ENCODE data around the gene TMEM25.
A peak's percentile ranks its signal among the peaks of the same experiment; 100 is the strongest.
"Not testable (repeated sequence)": the region's sequence is repeated elsewhere in the genome, so short reads cannot be mapped to it uniquely, and the experiment has no call there.

Gene TMEM25

GRCh38 chr11:118544010-118544646 lies 13.1 kb downstream of the TMEM25 start:
- H3K4me1 ChIP-seq (ENCODE audit: insufficient read depth, low read length) = no peaks in the 10 kb centered on the region
- H3K9me3 ChIP-seq (ENCODE audit: control insufficient read depth, insufficient read depth, low read length) = no peaks in the 10 kb centered on the region
- peaks cover 11% of the 10 kb centered on the region; the same call in 1 of the 2 replicates for H3K36me3 ChIP-seq (ENCODE audit: insufficient read depth, low read length)
- H3K9ac ChIP-seq (ENCODE audit: low read depth, low read length) = no peak overlapping the region

- Histone ChIP-seq H3K36me3 (ENCODE audit: insufficient read depth, low read length) (peaks cover 11% of the 10 kb centered on the region; the same call in 1 of the 2 replicates), H3K4me1 (ENCODE audit: insufficient read depth, low read length) (no peaks in the 10 kb centered on the region), H3K9ac (ENCODE audit: low read depth, low read length) (no peak overlapping the region), H3K9me3 (ENCODE audit: control insufficient read depth, insufficient read depth, low read length) (no peaks in the 10 kb centered on the region)
These were observed 13.6 kb downstream of the TMEM25 start for GRCh38 chr11:118544647-118545010.

GRCh38 chr11:118545533-118545932 lies 14.5 kb downstream of the TMEM25 start:
- Histone ChIP-seq H3K36me3 (ENCODE audit: insufficient read depth, low read length) (peaks cover 11% of the 10 kb centered on the region; the same call in 1 of the 2 replicates), H3K9ac (ENCODE audit: low read depth, low read length) (no peak overlapping the region), H3K4me1 (ENCODE audit: insufficient read depth, low read length) (no peaks in the 10 kb centered on the region), H3K9me3 (ENCODE audit: control insufficient read depth, insufficient read depth, low read length) (no peaks in the 10 kb centered on the region)

- Histone ChIP-seq H3K4me1 (ENCODE audit: insufficient read depth, low read length) (no peaks in the 10 kb centered on the region), H3K9me3 (ENCODE audit: control insufficient read depth, insufficient read depth, low read length) (no peaks in the 10 kb centered on the region), H3K36me3 (ENCODE audit: insufficient read depth, low read length) (peaks cover 12% of the 10 kb centered on the region; the same call in 1 of the 2 replicates), H3K9ac (ENCODE audit: low read depth, low read length) (no peak overlapping the region)
These were observed 16.1 kb downstream of the TMEM25 start for GRCh38 chr11:118547132-118547531.

GRCh38 chr11:118552341-118552740 lies 21.3 kb downstream of the TMEM25 start:
- no peaks in the 10 kb centered on the region for H3K9me3 ChIP-seq (ENCODE audit: control insufficient read depth, insufficient read depth, low read length)
- H3K4me1 ChIP-seq (ENCODE audit: insufficient read depth, low read length) = no peaks in the 10 kb centered on the region
- no peak overlapping the region for H3K9ac ChIP-seq (ENCODE audit: low read depth, low read length)
- H3K36me3 ChIP-seq (ENCODE audit: insufficient read depth, low read length) = peaks cover 12% of the 10 kb centered on the region; the same call in 1 of the 2 replicates

GRCh38 chr11:118560806-118561205 lies 29.8 kb downstream of the TMEM25 start:
- peaks cover 5% of the 10 kb centered on the region; the same call in 1 of the 2 replicates for H3K36me3 ChIP-seq (ENCODE audit: insufficient read depth, low read length)
- H3K9me3 ChIP-seq (ENCODE audit: control insufficient read depth, insufficient read depth, low read length) = no peaks in the 10 kb centered on the region
- no peaks in the 10 kb centered on the region for H3K4me1 ChIP-seq (ENCODE audit: insufficient read depth, low read length)
- H3K9ac ChIP-seq (ENCODE audit: low read depth, low read length) = no peak overlapping the region

GRCh38 chr11:118565051-118565450 lies 34.1 kb downstream of the TMEM25 start:
- Histone ChIP-seq H3K4me1 (ENCODE audit: insufficient read depth, low read length) (no peaks in the 10 kb centered on the region), H3K36me3 (ENCODE audit: insufficient read depth, low read length) (no peaks in the 10 kb centered on the region), H3K9ac (ENCODE audit: low read depth, low read length) (no peak overlapping the region), H3K9me3 (ENCODE audit: control insufficient read depth, insufficient read depth, low read length) (no peaks in the 10 kb centered on the region)

GRCh38 chr11:118569670-118570069 lies 38.7 kb downstream of the TMEM25 start:
- H3K9me3 ChIP-seq (ENCODE audit: control insufficient read depth, insufficient read depth, low read length) = no peaks in the 10 kb centered on the region
- peaks cover 3% of the 10 kb centered on the region; the same call in 1 of the 2 replicates for H3K4me1 ChIP-seq (ENCODE audit: insufficient read depth, low read length)
- no peak overlapping the region for H3K9ac ChIP-seq (ENCODE audit: low read depth, low read length)
- no peaks in the 10 kb centered on the region for H3K36me3 ChIP-seq (ENCODE audit: insufficient read depth, low read length)

GRCh38 chr11:118570787-118571186 lies 39.8 kb downstream of the TMEM25 start:
- Histone ChIP-seq H3K9ac (ENCODE audit: low read depth, low read length) (no peak overlapping the region), H3K36me3 (ENCODE audit: insufficient read depth, low read length) (no peaks in the 10 kb centered on the region), H3K4me1 (ENCODE audit: insufficient read depth, low read length) (peaks cover 3% of the 10 kb centered on the region; the same call in 1 of the 2 replicates), H3K9me3 (ENCODE audit: control insufficient read depth, insufficient read depth, low read length) (no peaks in the 10 kb centered on the region)

- H3K4me1 ChIP-seq (ENCODE audit: insufficient read depth, low read length); H3K9me3 ChIP-seq (ENCODE audit: control insufficient read depth, insufficient read depth, low read length); H3K36me3 ChIP-seq (ENCODE audit: insufficient read depth, low read length): not testable (repeated sequence)
- peak overlapping the region; percentile 65 for H3K9ac ChIP-seq (ENCODE audit: low read depth, low read length)
These were observed 40.7 kb downstream of the TMEM25 start for GRCh38 chr11:118571701-118572060.

- no peaks in the 10 kb centered on the region for H3K9me3 ChIP-seq (ENCODE audit: control insufficient read depth, insufficient read depth, low read length)
These were observed 41.3 kb downstream of the TMEM25 start, which contains the start of gene ARCN1 for GRCh38 chr11:118572061-118572980. Gene ARCN1 (plus strand): TSS chr11:118572409. CDS start chr11:118572548, 139 bp downstream.

GRCh38 chr11:118572981-118573550 lies 42.1 kb downstream of the TMEM25 start:
- no peaks in the 10 kb centered on the region for H3K9me3 ChIP-seq (ENCODE audit: control insufficient read depth, insufficient read depth, low read length)
- H3K36me3 ChIP-seq (ENCODE audit: insufficient read depth, low read length) = no peaks in the 10 kb centered on the region
- H3K9ac ChIP-seq (ENCODE audit: low read depth, low read length) = peak overlapping the region; percentile 65
- H3K4me1 ChIP-seq (ENCODE audit: insufficient read depth, low read length) = peaks cover 3% of the 10 kb centered on the region; the same call in 1 of the 2 replicates

More at GRCh38 chr11:118572061-118572980, 41.3 kb downstream of the TMEM25 start, which contains the start of gene ARCN1:
- H3K36me3 ChIP-seq (ENCODE audit: insufficient read depth, low read length) = no peaks in the 10 kb centered on the region
- peak within 1 kb of the TSS; percentile 65 for H3K9ac ChIP-seq (ENCODE audit: low read depth, low read length)
- peaks cover 3% of the 10 kb centered on the region; the same call in 1 of the 2 replicates for H3K4me1 ChIP-seq (ENCODE audit: insufficient read depth, low read length)

- no peak overlapping the region for H3K9ac ChIP-seq (ENCODE audit: low read depth, low read length)
- no peaks in the 10 kb centered on the region for H3K36me3 ChIP-seq (ENCODE audit: insufficient read depth, low read length)
- peaks cover 3% of the 10 kb centered on the region; the same call in 1 of the 2 replicates for H3K4me1 ChIP-seq (ENCODE audit: insufficient read depth, low read length)
- no peaks in the 10 kb centered on the region for H3K9me3 ChIP-seq (ENCODE audit: control insufficient read depth, insufficient read depth, low read length)
These were observed 43.6 kb downstream of the TMEM25 start for GRCh38 chr11:118574636-118575035.

GRCh38 chr11:118577995-118578394 lies 47.0 kb downstream of the TMEM25 start:
- not testable (repeated sequence) for H3K4me1 ChIP-seq (ENCODE audit: insufficient read depth, low read length); H3K36me3 ChIP-seq (ENCODE audit: insufficient read depth, low read length); H3K9me3 ChIP-seq (ENCODE audit: control insufficient read depth, insufficient read depth, low read length); H3K9ac ChIP-seq (ENCODE audit: low read depth, low read length)
